Measurements from ENCODE around the gene CEP70. TPM values are rescaled to one million over a fixed set of nuclear protein-coding genes. Genes with fewer than 3 reads are reported as not detected.

The CEP70 gene
- total RNA-seq, 4 donors from 2014 or later: 27.7 to 53.8 (median 43.5) TPM

DNA sequence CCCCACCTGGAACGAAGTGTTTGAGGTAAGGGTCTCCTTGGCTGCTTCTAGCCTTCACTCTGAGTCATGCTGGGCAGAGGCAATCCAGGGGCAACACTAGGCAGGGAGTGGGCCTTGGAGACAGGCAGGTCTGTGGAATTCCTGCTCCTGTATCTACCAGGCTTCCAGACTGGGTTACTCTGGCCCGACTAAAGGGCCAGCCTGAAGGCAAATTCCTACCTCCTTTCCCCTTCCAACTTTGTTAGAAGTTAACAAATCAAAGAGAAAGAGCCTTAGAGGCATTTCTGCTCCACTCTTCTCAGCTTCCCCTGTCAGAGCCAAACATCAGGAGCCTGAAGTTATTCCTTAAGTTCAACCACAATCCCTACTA, 129.6 kb downstream of the CEP70 start:
- no peak for ATAC-seq
- Histone ChIP-seq H3K4me3 (no peak overlapping the region), H3K27ac (no peak overlapping the region), H3K4me1 (no peaks in the 10 kb centered on the region), H3K9me3 (no peaks in the 10 kb centered on the region), H3K27me3 (peaks cover 34% of the 10 kb centered on the region), H3K36me3 (no peaks in the 10 kb centered on the region)
- TF ChIP-seq POLR2AphosphoS5 (IDR thresholded peaks at IDR 0.05): no peak
- no peak for TF ChIP-seq POLR2A (IDR thresholded peaks at IDR 0.05)
- no peak for TF ChIP-seq EP300 (IDR thresholded peaks at IDR 0.05)
- TF ChIP-seq, protein P1, sequence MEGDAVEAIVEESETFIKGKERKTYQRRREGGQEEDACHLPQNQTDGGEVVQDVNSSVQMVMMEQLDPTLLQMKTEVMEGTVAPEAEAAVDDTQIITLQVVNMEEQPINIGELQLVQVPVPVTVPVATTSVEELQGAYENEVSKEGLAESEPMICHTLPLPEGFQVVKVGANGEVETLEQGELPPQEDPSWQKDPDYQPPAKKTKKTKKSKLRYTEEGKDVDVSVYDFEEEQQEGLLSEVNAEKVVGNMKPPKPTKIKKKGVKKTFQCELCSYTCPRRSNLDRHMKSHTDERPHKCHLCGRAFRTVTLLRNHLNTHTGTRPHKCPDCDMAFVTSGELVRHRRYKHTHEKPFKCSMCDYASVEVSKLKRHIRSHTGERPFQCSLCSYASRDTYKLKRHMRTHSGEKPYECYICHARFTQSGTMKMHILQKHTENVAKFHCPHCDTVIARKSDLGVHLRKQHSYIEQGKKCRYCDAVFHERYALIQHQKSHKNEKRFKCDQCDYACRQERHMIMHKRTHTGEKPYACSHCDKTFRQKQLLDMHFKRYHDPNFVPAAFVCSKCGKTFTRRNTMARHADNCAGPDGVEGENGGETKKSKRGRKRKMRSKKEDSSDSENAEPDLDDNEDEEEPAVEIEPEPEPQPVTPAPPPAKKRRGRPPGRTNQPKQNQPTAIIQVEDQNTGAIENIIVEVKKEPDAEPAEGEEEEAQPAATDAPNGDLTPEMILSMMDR (IDR thresholded peaks at IDR 0.05): no peak
- WGBS, 2 donors (ENCODE audit: low coverage in 1 of 2): 50 to 73% methylated on average over 1 to 2 of the region's 2 CpGs

DNA sequence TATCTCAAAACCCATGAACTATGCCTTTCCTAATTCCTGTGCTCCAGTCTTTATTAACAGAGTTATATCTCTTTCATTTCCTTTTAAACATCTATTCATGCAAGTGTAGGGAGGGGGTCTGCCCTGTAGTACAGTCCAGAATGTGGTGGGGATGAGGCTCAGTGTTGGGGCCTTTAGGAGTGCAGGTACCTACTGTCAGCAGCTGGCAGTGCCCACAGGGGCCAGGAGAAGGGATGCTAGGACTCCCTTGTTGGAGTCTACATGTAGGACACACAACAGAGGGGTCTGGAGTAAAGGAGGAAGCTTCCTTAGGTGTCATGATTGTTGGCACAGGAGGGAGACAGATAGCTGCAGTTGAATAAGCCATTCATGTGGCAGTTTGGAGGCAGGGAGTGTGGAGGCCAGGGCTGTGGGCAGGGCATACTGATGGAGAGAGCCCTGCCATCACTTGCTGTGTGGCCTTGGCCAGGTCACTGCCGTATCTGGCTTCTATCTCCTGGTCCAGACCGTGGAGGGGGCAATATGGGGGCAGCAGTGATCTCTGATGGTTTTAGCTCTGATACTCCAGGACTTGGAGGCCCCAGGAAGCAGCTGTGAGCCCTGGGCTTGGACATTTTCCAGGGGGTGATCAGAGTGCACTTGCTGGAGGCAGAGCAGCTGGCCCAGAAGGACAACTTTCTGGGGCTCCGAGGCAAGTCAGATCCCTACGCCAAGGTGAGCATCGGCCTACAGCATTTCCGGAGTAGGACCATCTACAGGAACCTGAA, 130.2 kb downstream of the CEP70 start:
- ATAC-seq: no peak
- WGBS, 2 donors (ENCODE audit: low coverage in 1 of 2): 100% methylated on average over 3 of the region's 6 CpGs; no CpG with 5 or more reads in 1 of the 2 donors
- Histone ChIP-seq H3K27me3 (peaks cover 36% of the 10 kb centered on the region), H3K9me3 (no peaks in the 10 kb centered on the region), H3K27ac (no peak overlapping the region), H3K4me3 (no peak overlapping the region), H3K36me3 (no peaks in the 10 kb centered on the region), H3K4me1 (no peaks in the 10 kb centered on the region)
- no peak for TF ChIP-seq POLR2AphosphoS5 (IDR thresholded peaks at IDR 0.05)
- no peak for TF ChIP-seq EP300 (IDR thresholded peaks at IDR 0.05)
- no peak for TF ChIP-seq POLR2A (IDR thresholded peaks at IDR 0.05)
- TF ChIP-seq, protein P1 (IDR thresholded peaks at IDR 0.05): no peak

DNA sequence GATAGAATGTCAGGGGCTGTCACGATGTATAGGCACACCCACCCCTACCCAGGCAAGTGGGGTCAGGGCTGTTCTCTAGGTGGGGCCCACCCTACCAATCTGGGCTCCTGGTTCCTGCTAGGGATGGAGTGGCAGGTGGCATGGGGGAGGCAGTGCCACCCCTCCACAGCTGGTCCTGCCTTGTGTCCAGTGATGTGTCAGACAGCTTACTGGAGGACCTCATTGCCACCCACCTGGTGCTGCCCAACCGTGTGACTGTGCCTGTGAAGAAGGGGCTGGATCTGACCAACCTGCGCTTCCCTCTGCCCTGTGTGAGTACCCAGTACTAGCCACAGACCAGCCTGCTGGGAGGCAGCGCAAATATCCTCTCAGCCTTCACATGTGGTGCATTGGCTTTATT, 132.2 kb downstream of the CEP70 start:
- H3K9me3 ChIP-seq: no peaks in the 10 kb centered on the region
- WGBS, 2 donors (ENCODE audit: low coverage in 1 of 2): 92% methylated on average over 2 of the region's 4 CpGs; no CpG with 5 or more reads in 1 of the 2 donors
- H3K27ac ChIP-seq: no peak overlapping the region
- H3K4me1 ChIP-seq: no peaks in the 10 kb centered on the region
- no peak for ATAC-seq
- H3K27me3 ChIP-seq: peaks cover 34% of the 10 kb centered on the region
- no peak overlapping the region for H3K4me3 ChIP-seq
- TF ChIP-seq EP300 (IDR thresholded peaks at IDR 0.05): no peak
- TF ChIP-seq, protein P1 (IDR thresholded peaks at IDR 0.05): no peak
- no peak for TF ChIP-seq POLR2AphosphoS5 (IDR thresholded peaks at IDR 0.05)
- TF ChIP-seq POLR2A (IDR thresholded peaks at IDR 0.05): no peak
- no peaks in the 10 kb centered on the region for H3K36me3 ChIP-seq

DNA sequence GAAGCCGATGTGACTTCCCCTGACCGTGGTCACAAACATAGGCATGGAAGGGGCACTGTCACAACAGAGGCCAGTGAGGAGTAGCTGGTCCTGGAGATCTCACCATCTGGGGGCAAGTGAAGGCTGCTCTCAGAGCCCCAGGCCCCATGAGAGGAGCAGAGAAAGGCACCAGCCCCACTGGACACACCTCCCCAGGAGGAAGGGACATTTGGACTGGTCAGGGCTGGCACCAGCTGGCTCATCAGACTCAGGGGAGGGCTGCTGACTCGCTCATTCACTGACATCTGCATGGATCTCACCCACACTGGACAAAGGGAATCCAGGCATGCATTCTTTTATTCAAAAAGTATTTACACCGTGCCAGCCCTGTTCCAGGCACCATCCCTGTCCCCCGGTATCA, 132.8 kb downstream of the CEP70 start:
- 42% methylated on average over 2 of the region's 5 CpGs; no CpG with 5 or more reads in 1 of the 2 donors for WGBS, 2 donors (ENCODE audit: low coverage in 1 of 2)
- peaks cover 34% of the 10 kb centered on the region for H3K27me3 ChIP-seq
- no peaks in the 10 kb centered on the region for H3K4me1 ChIP-seq
- H3K9me3 ChIP-seq: no peaks in the 10 kb centered on the region
- no peaks in the 10 kb centered on the region for H3K36me3 ChIP-seq
- no peak overlapping the region for H3K4me3 ChIP-seq
- ATAC-seq: no peak
- TF ChIP-seq POLR2A (IDR thresholded peaks at IDR 0.05) (no peak), POLR2AphosphoS5 (IDR thresholded peaks at IDR 0.05) (no peak), EP300 (IDR thresholded peaks at IDR 0.05) (no peak)
- TF ChIP-seq, protein P1 (IDR thresholded peaks at IDR 0.05): no peak
- no peak overlapping the region for H3K27ac ChIP-seq

Measured in gastroesophageal sphincter (tissue), 4 donors.